Kidney epithelial cell (primary cell): Measurements from ENCODE around the gene ILF2. TPM values are rescaled to one million over a fixed set of nuclear protein-coding genes. Genes with fewer than 3 reads are reported as not detected.

Experiments used
- DNase-seq: peaks from one replicate; pipeline ENCODE4 v3.0.0-alpha.2; 2010; ENCODE audit warnings: low read depth
- H3K27me3 ChIP-seq: 2 replicates; pipeline ENCODE4 v1.6.0; 2011; ENCODE audit warnings: low read length; ENCODE audit not compliant: control insufficient read depth, insufficient read depth
- H3K36me3 ChIP-seq: 2 replicates; pipeline ENCODE4 v1.5.1; 2011; ENCODE audit warnings: low read length; ENCODE audit not compliant: control insufficient read depth, insufficient read depth
- H3K4me3 ChIP-seq: 2 replicates; pipeline ENCODE4 v1.5.1; 2011; ENCODE audit warnings: low read depth, mild to moderate bottlenecking, control low read depth, low read length
- total RNA-seq: library from RNA; depleted of rRNA; stranded (reverse); fragments of >200 nt; gene quantifications from 2 replicates; pipeline ENCODE4 v1.2.3, GENCODE V29; 2015
- TF ChIP-seq, protein P1 (sequence below): IDR thresholded peaks from 2 replicates; pipeline ENCODE4 v1.5.1; 2011; ENCODE audit warnings: mild to moderate bottlenecking, moderate library complexity, low read length, control low read depth, inconsistent platforms; ENCODE audit not compliant: insufficient read depth, poor library complexity, severe bottlenecking

The ILF2 gene
- total RNA-seq, 1 donor from 2014 or later: 250 TPM

DNA sequence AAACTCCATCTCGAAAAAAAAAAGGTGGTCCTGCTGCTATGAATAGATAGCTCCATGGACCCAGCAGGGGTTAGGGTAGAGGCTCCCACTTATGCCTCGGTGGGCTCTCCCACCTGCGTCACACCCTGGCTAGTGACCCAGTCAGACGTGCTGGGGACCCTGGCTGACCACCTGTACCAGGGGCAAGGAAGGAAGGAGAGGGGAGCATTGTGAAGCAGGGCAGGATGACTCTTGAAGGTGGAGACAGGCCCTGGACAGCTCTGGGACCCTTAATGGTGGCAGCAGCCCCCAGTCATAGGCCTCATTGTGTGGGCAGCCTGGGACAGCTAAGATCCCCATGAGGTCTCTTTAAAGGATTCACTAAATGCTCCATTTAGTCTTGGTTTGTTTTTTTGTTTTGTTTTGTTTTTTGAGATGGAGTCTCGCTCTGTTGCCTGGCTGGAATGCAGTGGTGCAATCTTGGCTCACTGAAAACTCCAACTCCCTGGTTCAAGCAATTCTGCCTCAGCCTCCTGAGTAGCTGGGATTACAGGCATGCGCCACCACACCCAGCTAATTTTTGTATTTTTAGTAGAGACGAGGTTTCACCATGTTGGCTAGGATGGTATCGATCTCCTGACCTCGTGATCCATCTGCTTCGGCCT is 22.7 kb downstream of the ILF2 start:
- TF ChIP-seq, protein P1, sequence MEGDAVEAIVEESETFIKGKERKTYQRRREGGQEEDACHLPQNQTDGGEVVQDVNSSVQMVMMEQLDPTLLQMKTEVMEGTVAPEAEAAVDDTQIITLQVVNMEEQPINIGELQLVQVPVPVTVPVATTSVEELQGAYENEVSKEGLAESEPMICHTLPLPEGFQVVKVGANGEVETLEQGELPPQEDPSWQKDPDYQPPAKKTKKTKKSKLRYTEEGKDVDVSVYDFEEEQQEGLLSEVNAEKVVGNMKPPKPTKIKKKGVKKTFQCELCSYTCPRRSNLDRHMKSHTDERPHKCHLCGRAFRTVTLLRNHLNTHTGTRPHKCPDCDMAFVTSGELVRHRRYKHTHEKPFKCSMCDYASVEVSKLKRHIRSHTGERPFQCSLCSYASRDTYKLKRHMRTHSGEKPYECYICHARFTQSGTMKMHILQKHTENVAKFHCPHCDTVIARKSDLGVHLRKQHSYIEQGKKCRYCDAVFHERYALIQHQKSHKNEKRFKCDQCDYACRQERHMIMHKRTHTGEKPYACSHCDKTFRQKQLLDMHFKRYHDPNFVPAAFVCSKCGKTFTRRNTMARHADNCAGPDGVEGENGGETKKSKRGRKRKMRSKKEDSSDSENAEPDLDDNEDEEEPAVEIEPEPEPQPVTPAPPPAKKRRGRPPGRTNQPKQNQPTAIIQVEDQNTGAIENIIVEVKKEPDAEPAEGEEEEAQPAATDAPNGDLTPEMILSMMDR: no peak
- no peaks in the 10 kb centered on the region for H3K27me3 ChIP-seq
- H3K4me3 ChIP-seq: no peak overlapping the region
- no peak for DNase-seq
- no peaks in the 10 kb centered on the region for H3K36me3 ChIP-seq

DNA sequence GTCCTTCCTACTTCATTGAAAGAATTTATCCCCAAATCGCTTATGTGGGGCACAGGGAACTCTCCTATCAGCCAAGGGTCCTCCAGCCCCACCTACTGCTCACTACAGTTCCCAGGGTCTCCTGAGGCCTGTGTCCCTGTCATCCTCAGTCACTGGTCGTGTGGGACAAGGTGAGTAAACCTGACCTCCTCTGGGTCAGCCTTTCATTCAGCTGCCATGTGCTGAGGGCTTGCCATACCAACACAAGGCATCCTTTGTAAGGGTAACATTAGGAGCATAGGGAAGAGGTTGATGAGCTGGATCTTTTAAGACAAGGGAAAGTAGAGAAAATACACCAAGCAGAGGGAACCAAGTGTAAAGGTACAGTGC is 23.5 kb downstream of the ILF2 start:
- no peak overlapping the region for H3K4me3 ChIP-seq
- TF ChIP-seq, protein P1: no peak

DNA sequence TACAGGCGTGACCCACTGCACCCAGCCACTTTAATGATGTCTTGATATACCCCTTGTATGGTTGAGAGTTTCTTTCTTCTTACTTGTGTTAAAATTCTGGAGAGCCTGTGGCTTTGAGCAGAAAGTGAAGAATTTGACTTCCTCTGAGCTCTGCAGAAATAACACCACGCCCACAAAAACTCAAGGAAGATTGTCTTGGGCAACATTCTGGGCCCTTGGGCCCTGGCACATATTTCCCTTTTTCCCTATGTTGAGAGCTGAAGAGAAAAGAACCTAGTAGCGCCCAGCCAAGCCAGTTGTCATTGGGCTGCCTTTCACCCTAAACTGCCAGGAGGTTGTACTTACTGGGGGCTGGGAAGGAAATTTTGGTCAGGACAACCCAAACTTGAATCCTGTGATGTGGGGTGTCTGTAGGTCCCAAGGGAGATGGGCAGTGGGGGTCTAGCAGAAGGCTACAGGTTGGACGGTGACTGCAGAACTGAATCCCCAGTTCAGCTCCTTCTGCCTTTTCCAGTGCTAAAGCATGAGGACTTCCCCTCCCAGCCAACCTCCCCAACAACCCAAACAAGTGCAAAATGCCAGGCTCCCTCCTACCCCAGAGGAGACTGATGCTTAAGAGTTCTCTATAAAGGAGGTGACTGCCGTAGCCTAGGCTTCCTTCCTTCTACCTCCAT is 24.0 kb downstream of the ILF2 start:
- DNase-seq: no peak
- TF ChIP-seq, protein P1: no peak
- H3K36me3 ChIP-seq: peaks cover 2% of the 10 kb centered on the region

More for the DNA sequence above, 23.5 kb downstream of the ILF2 start:
- no peaks in the 10 kb centered on the region for H3K27me3 ChIP-seq
- H3K36me3 ChIP-seq: no peaks in the 10 kb centered on the region
- DNase-seq: no peak

DNA sequence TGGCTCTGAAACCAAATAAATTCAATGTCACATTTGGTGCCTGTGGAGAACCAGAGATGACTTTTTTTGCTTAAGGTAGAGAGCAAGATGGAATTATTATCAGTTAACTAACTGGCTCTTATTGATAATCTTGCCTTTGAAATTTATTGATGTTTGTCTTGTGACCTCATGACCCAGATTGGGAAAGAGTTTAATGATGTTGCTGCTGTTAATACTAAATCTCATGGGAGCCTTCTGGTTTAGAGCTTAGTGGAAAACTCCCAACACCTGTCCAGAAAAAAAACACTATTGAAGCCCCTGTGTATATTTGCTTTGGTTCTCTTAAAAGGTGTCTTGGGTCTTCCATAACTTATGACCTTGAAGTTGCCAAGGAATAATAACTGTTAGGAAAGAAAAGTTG is 27.0 kb downstream of the ILF2 start:
- no peak overlapping the region for H3K4me3 ChIP-seq
- peaks cover 2% of the 10 kb centered on the region for H3K36me3 ChIP-seq
- H3K27me3 ChIP-seq: no peaks in the 10 kb centered on the region
- DNase-seq: no peak
- TF ChIP-seq, protein P1: no peak

More for the DNA sequence above, 24.0 kb downstream of the ILF2 start:
- no peaks in the 10 kb centered on the region for H3K27me3 ChIP-seq
- no peak overlapping the region for H3K4me3 ChIP-seq

DNA sequence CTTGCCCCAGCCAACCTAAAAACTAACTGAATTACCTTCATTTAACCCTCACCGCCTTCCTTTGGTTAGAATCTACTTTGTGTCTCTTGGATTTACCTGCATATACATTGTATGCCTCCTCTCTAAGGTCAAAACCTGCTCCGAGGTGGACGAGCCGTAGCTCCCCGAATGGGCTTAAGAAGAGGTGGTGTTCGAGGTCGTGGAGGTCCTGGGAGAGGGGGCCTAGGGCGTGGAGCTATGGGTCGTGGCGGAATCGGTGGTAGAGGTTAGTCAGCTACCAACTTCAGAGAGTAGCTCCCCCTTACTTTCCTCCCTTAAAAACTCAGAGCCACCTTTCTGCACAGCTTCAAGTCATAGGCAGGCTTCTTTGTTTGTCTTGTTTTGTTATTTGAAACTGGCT is 27.7 kb downstream of the ILF2 start:
- TF ChIP-seq, protein P1: no peak
- Histone ChIP-seq H3K36me3 (peaks cover 2% of the 10 kb centered on the region), H3K4me3 (no peak overlapping the region), H3K27me3 (no peaks in the 10 kb centered on the region)
- DNase-seq: no peak
